ENCODE data around the gene GRIA2. TPM values are rescaled to one million over a fixed set of nuclear protein-coding genes. Genes with fewer than 3 reads are reported as not detected.

Gene GRIA2
- total RNA-seq, 1 experiment from 2014 or later, result 0.17 TPM

DNA sequence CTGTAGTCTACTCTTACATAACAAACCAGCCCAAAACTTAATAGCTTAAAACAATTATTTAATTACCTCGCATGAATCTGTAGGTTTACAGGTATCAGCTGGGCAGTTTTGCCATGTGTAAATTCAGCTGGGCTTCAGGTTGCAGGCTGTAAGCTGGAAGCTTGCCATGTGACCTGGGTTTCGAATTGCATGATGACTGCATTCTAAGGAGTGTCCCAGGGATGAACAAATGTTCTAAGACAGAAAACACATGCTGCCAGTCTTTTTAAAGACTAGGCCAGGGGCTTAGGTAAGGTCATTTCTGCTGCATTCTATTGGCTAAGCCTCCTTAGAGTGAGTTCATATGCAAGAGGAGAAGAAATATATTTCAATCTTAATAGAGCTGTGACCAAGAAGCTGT, 44.8 kb downstream of the GRIA2 start:
- peak; percentile 15 for DNase-seq (ENCODE audit: low read depth)

DNA sequence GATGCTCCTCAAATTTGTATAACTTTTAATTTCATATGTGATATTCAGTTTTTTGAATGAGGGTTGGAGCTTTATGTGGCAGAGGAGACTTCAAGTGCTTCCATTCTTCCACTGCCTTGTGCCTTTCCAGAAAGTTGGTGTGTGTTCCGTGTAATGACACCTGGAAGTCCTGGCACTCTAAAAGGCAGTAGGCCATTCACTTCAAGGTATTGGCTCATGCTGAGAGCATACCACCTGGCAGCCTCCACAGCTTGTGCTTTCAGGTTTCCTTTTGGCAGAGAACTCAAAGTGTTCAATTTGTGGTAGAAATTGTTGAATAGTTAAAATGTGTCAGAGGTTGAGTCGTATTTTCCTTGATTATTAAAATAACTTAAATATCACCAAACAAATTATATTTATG, 49.6 kb downstream of the GRIA2 start:
- no peak for DNase-seq (ENCODE audit: low read depth)

DNA sequence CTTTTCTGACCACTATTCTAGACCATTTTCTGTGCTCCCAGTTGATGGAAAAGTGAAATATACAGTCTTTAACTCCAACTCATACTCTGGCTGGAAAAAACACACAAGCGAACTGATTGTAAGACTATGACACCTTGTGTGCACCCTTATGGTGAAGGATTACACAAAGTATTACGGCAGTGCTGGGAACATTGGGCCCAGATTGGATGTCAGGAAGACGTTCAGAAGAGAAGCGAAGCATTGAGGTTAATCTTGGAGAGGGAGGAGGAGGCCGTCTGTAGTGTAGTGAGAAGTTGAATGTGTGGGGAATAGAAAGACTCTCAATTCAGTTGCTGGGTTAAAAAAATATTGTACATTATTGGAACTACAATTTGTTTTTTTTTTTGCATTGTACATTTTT, 50.0 kb downstream of the GRIA2 start:
- DNase-seq (ENCODE audit: low read depth), result no peak

DNA sequence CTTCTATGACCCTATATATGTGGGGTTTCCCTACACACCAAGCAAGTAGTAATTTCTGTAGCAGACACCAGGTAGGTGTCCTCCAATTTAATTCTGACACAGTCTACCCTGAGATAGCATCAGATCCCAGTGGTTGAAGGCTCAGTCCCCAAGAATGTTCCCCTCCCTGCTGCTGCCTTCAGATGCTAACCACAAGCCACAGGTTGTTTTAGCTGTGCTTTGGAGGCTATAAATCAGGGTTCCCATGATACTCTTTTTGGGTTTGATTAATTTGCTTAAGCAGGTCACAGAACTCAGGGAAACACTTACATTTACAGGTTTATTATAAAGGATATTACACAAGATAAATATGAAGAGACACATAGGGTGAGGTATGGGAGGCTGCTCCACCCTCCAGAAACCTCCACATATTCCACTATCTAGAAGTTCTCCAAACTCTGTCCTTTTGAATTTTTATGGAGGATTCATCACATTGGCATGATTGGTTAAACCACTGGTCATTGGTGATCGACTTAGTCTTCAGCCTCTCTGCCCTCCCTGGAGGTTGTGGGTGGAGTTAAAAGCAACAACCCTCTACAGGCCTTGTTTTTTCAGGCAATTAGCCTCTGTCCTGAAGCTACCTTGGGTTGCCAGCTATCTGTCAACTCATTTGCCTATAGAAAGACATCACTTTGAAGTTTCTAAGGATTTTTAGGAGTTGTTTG, 50.8 kb downstream of the GRIA2 start:
- DNase-seq (ENCODE audit: low read depth), result peak; percentile 63

DNA sequence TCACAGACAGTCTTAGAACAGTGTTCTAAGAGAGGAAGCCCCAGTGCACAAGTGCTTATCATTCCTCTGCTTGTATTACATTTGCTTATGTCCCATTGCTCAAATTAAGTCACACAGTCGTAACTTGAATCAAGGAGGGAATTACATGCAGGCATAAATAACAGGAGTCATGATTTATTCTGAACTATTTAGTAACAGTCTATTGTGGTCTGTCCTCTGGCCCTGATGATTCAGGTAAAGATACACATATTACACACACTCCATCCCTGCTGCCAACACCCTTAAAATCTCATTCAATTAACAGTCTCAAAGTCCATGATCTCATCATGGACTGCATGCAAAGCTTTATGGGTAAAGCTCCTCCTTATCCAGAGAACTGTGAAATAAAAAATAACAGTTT, 60.1 kb downstream of the GRIA2 start:
- DNase-seq (ENCODE audit: low read depth), result peak; percentile 15

DNA sequence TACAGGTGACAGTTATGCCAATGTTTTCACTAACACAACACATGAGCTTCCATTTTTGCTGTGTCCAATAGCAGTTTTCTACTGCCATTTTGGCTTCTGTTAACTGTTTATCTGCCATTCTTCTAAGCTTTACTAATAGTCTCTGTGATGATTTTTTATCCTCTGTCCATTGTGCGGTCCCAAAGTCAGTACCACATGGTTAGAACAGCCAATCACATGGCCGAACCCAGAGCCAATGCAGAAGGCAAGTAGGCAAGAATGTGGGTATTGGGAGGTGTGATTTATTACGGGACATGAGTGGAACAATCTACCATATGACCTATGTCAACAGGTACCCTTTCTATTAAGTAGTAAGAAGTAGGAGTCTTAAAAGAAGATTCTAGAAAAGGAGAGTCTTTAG, 61.5 kb downstream of the GRIA2 start:
- no peak for DNase-seq (ENCODE audit: low read depth)

DNA sequence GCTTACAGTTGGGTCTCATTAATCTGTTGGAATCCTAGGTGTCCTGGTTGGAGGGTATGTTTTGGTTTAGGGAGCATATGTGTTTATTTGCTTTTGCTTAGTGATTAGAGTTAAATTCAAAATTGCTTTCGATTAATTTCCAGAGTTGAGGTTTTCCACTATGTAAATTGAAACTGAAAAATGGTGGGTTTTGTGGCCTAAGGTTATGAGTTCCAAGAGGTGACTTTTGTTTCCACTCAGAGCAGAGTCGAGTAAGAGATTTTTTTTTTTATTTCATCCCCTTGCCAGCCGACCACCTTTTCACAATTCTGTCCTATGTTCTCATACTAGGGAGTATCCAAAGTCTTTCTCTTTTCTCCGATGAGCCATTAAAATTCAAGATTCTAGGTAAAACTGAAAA, 66.9 kb downstream of the GRIA2 start:
- no peak for DNase-seq (ENCODE audit: low read depth)

DNA sequence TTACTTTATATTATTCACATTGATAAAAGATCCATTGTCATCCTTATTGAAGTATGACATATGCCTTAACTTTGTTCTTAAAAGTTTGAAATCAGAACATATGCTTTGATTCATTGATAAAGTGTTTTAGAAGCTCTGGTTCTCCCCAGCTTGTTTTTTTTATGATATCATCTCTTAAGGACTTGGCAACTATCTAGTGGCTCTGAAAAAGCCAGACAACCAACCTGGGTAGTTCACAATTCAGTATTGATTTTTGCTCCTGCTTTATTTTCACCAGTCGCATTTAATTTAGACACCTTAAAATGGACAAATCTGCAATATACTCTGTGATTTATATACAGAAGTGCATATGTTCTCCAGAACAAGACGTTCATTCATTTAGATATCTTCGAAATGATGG, 70.1 kb downstream of the GRIA2 start:
- DNase-seq (ENCODE audit: low read depth), result no peak

DNA sequence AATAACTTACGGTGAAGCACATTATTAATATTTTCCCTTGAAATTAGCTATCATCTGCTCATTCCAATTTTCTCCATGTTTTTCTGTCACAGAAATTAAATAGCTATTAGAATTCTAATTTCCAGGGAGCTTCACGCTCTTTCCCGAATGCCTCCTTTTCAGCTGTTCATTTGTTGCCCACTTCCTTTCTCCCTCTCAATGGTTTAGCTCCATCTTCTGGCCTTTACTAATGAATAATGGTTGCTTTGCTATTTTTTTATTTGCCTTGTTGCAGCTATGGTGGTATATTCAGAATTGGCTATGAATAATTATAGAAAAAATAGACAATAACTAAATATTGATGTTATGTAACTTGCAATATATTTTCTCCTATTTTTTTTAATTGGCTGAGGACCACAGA, 70.5 kb downstream of the GRIA2 start:
- DNase-seq (ENCODE audit: low read depth), result no peak

DNA sequence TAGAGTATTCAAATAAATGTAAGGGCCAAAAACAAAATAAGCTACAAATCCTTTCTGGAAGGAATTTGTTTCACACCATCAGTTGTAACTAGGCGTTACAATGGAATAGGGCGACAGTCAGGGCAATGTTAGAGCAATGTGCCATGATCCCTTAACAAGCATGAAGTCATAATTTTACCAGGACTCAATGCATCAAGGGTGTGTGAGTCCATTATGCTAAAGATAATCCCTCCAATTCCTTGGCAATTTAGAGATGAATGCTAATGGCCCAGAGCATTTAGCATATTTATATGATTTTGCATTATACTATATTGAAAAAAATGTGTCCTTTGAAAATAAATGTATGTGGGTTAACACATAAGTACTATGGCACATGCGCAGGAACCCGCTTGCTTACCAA, 73.1 kb downstream of the GRIA2 start:
- DNase-seq (ENCODE audit: low read depth), result no peak

DNA sequence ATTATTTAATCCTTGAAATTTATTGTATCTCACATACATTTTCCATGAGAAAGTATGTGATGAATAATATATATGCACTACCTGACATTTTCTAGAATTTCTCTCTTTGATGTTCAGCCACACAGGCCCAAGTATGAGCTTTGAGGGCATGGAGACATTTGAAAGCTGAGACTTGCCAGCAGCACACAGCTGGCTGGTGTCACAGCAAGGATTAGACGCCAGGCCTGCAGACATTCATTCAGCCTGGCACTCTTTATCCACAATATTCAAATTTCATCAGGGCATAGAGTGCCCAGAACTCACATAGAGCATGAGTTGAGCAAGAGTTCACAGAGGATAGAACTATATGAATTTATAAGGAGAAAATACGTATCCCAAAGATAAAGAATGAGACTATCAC, 74.0 kb downstream of the GRIA2 start:
- no peak for DNase-seq (ENCODE audit: low read depth)

DNA sequence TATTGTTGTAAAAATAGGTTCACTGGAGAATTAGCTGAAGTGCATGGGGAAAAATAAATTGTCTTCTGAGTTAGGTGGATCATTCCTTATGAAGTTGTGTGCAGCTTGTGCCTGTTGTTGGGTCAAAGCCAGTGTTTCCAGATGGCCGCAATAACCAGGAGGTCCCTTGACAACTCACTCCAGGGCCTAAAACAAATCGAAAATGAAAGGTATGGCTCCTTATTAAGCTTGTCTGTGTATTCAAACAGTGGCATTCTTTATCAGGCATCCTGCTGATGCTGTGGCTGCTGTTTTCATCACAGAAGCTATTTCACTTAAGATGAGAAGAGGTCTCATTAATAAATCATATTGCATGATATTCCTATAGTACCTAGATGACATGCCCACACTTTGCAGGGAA, 80.2 kb downstream of the GRIA2 start:
- no peak for DNase-seq (ENCODE audit: low read depth)

DNA sequence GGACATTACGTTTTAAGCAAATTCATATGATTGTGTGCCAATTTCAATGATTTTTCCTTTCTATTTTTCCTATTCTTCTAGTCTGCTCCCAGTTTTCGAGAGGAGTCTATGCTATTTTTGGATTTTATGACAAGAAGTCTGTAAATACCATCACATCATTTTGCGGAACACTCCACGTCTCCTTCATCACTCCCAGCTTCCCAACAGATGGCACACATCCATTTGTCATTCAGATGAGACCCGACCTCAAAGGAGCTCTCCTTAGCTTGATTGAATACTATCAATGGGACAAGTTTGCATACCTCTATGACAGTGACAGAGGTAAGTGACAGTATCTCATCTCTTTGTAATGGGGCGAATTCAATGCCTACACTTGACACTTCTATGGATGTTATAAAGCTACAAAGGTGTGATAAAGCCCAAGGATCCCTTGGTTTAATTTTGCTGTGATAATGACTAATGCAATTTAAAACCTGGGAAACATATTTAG, 83.0 kb downstream of the GRIA2 start:
- DNase-seq (ENCODE audit: low read depth), result no peak

DNA sequence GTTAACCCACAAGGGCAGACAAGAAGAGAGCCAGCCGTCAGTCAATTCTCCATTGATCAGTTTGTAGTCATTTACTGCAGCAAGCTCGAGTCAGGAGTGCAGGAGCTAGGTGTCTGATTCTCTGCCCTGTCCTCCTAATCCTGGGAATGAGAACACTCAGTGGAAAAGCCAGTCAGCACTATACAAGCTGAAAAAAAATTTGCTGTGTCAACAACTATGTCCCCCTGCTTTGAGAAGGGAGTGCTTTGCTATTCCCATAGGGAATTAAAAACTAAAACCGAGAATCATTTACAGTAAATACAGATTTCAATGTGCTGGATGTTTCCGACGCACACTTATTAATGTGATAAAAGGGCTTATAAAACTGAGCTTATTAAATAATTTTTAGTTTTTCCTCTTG, 84.2 kb downstream of the GRIA2 start:
- no peak for DNase-seq (ENCODE audit: low read depth)

DNA sequence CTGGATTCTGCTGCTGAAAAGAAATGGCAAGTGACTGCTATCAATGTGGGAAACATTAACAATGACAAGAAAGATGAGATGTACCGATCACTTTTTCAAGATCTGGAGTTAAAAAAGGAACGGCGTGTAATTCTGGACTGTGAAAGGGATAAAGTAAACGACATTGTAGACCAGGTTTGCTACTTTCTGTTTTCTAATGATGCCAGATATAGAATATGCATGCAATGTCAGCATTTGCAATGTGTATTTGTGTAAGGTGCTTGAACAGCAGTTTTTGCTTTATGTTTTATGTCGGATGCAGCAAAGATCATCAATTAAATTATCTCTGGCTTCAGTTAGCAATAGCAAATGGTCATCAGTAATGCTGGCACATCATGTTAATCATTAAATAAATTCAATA, 92.2 kb downstream of the GRIA2 start:
- DNase-seq (ENCODE audit: low read depth), result no peak

DNA sequence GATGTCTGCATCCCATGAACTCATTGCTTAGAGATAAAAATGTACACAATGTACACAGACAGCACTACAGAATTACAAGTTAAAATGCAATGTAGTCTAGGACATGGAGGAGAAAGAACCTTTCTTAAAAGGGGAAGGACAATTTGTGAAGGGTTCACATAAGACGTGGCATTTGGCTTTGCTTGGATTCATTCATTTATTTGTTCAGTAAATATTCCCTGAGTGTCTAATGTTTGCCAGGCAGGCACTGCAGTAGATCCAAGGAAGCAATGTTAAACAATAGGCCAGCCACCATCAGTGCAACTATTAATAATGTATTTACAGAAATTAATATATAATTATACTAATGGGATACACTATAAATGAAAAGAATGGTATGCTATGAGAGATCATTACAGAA, 94.4 kb downstream of the GRIA2 start:
- no peak for DNase-seq (ENCODE audit: low read depth)

DNA sequence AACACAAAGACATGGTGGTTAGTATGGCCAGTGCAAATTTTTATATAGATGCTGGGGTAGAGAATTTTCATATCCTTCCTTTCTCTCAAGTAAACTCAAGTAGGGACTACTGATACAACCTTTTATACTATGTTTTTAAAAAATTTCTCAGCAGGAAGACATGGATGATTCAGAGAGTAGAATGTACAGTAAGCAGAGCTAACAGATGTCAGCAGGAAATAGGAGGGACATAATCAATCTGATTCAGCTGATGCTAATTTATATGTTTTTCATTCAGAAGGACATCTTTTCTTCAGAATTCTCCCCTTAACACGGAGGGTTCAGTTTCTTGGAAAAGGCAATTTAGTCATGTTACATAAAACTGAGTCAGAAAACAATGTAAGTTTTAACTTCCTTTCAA, 95.4 kb downstream of the GRIA2 start:
- DNase-seq (ENCODE audit: low read depth), result no peak

DNA sequence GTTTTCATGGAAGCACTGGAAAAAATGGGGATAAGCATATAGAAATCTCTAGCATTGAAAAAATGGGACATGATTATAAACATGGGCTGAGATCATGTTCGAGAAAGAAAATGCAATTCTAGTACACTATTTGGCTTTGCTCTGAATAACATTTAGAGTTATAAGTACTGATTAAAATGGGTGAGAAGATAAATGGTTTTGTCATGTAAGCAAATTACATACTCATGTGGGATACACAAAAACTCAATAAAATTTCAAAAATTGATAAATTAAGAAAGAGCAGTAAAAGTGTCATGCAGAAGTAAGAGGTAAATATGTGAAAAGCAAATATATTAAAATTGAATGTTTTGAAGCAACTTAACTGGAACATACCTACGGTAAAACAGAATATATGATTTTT, 99.6 kb downstream of the GRIA2 start:
- DNase-seq (ENCODE audit: low read depth), result no peak

DNA sequence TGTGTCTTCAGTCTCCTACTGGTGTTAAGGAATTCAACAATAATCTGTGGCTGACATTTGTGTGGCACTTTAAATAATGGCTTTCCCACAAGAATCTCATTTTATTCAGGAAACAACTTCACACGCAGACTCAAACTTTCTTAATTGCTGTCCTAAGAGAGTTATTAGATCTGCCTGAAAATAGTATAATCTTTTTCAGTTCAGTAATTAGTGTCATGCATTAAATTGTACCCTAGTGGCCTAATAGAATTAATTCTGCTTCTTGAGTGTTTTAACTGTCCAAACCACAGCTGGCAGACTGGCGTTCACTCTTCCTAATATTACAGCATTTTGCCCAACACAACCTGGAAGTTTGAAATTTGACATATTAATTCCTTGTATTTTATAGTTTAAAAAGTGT, 107.1 kb downstream of the GRIA2 start:
- no peak for DNase-seq (ENCODE audit: low read depth)

DNA sequence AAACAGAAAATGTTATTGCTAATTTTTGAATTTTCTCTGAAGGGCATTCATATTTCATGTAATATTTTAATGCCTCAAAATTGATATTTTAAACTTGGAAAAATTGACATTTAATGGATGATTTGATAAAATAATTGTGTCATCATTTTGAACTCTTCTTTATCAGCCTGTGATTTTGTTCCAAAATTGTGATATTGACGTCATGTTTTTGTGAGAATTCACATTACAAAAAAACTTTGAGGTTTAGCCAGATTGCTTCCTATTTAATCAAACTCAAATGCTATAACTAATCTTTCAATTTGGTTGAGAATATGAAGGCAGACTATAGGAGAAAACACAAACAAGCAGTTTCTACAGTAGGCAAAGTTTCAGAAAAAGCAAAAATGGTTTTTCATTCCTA, 137.4 kb downstream of the GRIA2 start:
- DNase-seq (ENCODE audit: low read depth), result no peak

DNA sequence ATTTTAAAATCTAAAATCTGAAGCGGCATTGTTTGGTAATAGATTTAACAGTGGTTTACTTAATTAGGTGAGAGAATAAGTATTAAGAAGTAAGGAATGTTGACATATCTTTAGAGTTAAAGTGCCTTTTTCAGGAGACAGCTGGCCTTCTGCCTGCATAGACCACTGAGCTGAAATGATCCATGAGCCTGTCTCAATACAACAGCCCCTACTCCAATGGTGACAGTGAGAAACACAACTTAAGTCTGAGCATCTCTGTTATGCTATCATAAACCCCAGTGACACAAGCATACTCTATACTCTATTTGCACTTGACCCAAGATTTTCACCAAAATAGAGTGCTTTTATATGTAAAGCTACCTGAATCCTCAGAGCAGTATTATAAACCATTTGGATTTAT, 137.9 kb downstream of the GRIA2 start:
- DNase-seq (ENCODE audit: low read depth), result no peak

DNA sequence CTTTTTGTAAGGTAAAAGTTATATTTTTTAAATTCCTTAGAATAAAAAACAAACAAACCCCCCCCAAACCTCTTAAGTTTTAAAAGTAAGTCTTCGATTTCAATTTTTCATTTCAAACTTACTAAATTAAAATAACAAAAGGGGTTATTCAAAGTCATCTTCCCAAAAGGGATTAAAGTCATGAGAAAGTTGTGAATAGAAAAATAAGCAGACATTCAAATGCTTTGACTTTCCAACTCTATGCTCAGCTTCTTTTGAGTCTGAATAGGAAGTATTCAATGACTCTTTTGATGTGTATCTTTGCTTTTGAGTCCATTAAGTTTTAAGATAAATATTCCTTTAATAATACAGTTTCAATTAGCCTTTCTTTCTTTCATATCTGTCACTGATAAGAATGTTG, 138.3 kb downstream of the GRIA2 start:
- DNase-seq (ENCODE audit: low read depth), result no peak

DNA sequence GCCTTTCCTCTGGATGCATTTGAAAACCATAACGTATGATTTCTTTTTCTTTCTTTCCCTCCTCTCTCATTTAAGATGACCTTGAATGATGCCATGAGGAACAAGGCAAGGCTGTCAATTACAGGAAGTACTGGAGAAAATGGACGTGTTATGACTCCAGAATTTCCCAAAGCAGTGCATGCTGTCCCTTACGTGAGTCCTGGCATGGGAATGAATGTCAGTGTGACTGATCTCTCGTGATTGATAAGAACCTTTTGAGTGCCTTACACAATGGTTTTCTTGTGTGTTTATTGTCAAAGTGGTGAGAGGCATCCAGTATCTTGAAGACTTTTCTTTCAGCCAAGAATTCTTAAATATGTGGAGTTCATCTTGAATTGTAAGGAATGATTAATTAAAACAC, 142.8 kb downstream of the GRIA2 start:
- no peak for DNase-seq (ENCODE audit: low read depth)

DNA sequence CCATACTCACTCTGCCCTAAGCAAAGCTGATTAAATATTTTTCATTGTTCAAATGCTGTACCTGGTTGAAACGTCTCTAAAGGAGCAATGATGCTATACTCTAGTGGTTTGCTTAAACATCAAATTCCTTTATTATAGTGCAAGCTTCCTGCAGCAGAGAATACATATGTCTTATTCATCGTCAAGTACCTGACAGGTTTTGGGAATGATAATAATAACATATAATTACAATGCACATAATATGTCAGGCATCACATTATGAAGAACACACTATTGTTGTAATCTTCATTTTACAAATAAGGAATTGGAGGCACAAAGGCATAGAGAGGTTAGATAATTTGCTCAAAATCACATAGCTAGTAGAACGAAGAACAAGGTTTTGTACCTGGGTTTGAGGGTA, 151.6 kb downstream of the GRIA2 start:
- no peak for DNase-seq (ENCODE audit: low read depth)

Data from Daoy (cell line).